GM23248 (cell line): ENCODE data around the gene SKAP2. TPM values are rescaled to one million over a fixed set of nuclear protein-coding genes. Genes with fewer than 3 reads are reported as not detected.

Experiments used
- DNase-seq: peaks from one replicate; pipeline ENCODE4 v3.0.0-alpha.2; 2015
- H2AFZ ChIP-seq: fragments of 200-600 bp; sonication (generic); 2 replicates; pipeline ENCODE4 v1.6.1; 2016; ENCODE audit warnings: antibody characterized with exemption
- H3F3A ChIP-seq: fragments of 200-600 bp; sonication (generic); 2 replicates; pipeline ENCODE4 v1.6.1; 2016; ENCODE audit warnings: mild to moderate bottlenecking, antibody characterized with exemption, mixed run types; ENCODE audit not compliant: insufficient read depth
- H3K27ac ChIP-seq: fragments of 200-600 bp; sonication (generic); 2 replicates; pipeline ENCODE4 v1.5.1; 2016; ENCODE audit warnings: mild to moderate bottlenecking
- H3K27me3 ChIP-seq: fragments of 200-600 bp; sonication (generic); replicated peaks from 2 replicates; pipeline ENCODE4 v1.6.1; 2016; ENCODE audit warnings: mild to moderate bottlenecking; ENCODE audit not compliant: insufficient read depth
- H3K36me3 ChIP-seq: fragments of 200-600 bp; sonication (generic); 2 replicates; pipeline ENCODE4 v1.6.1; 2016; ENCODE audit warnings: low read depth, mild to moderate bottlenecking
- H3K4me1 ChIP-seq: fragments of 200-600 bp; sonication (generic); 2 replicates; pipeline ENCODE4 v1.6.1; 2016; ENCODE audit warnings: mild to moderate bottlenecking; ENCODE audit not compliant: insufficient read depth
- H3K4me2 ChIP-seq: fragments of 200-600 bp; sonication (generic); one replicate; pipeline ENCODE4 v1.6.1; 2016; ENCODE audit warnings: mild to moderate bottlenecking; ENCODE audit not compliant: unreplicated experiment
- H3K4me3 ChIP-seq: fragments of 200-600 bp; sonication (generic); 2 replicates; pipeline ENCODE4 v1.5.1; 2016; ENCODE audit warnings: mild to moderate bottlenecking
- H3K79me2 ChIP-seq: fragments of 200-600 bp; sonication (generic); 2 replicates; pipeline ENCODE4 v1.6.1; 2016; ENCODE audit warnings: mild to moderate bottlenecking; ENCODE audit not compliant: insufficient read depth
- H3K9ac ChIP-seq: fragments of 200-600 bp; sonication (generic); 2 replicates; pipeline ENCODE4 v1.6.1; 2016; ENCODE audit warnings: mild to moderate bottlenecking
- H3K9me2 ChIP-seq: fragments of 200-600 bp; sonication (generic); 2 replicates; pipeline ENCODE4 v1.6.1; 2016; ENCODE audit warnings: mixed run types, mild to moderate bottlenecking, moderate library complexity; ENCODE audit not compliant: insufficient read depth
- H3K9me3 ChIP-seq: fragments of 200-600 bp; sonication (generic); one replicate; pipeline ENCODE4 v1.6.1; 2017; ENCODE audit warnings: low read depth
- H4K20me1 ChIP-seq: fragments of 200-600 bp; sonication (generic); 2 replicates; pipeline ENCODE4 v1.6.0; 2016; ENCODE audit not compliant: insufficient read depth
- EZH2 ChIP-seq: fragments of 200-600 bp; sonication (generic); IDR thresholded peaks from 2 replicates; pipeline ENCODE4 v1.6.1; 2018; ENCODE audit warnings: antibody characterized with exemption, mild to moderate bottlenecking; ENCODE audit not compliant: insufficient read depth, poor library complexity, severe bottlenecking
- EZH2phosphoT487 ChIP-seq: fragments of 200-600 bp; sonication (generic); IDR thresholded peaks from 2 replicates; pipeline ENCODE4 v1.6.1; 2018; ENCODE audit warnings: antibody characterized with exemption, moderate library complexity, mild to moderate bottlenecking, low read depth; ENCODE audit not compliant: insufficient read depth
- WGBS, 2 experiments: methylation state at CpG; one replicate each; pipeline ENCODE4 v1.1.6; 2015 to 2017; ENCODE audit warnings: low lambda C conversion rate in 2 of 2, low coverage in 1 of 2; ENCODE audit errors: missing lambda C conversion rate in 2 of 2; 5-methylcytosine and 5-hydroxymethylcytosine counted together
- in situ Hi-C: fragments of 300-500 bp; cut with MboI; formaldehyde crosslinking; loops from 2 replicates; pipeline ENCODE4 v1.15.0; 2020
- polyA plus RNA-seq: library from polyadenylated mRNA; unstranded; fragments of >200 nt; fragmentation: Nextera tagmentation; extraction: Ambion mirVana; gene quantifications from 2 replicates; pipeline ENCODE4 v1.2.1, GENCODE V29; 2016
- total RNA-seq: library from RNA; depleted of rRNA; stranded (reverse); fragments of >200 nt; shearing (Covaris generic); gene quantifications from 2 replicates; pipeline ENCODE4 v1.2.3, GENCODE V29; 2014

The SKAP2 gene
- total and polyA plus RNA-seq, 2 experiments from 2014 or later = 18.7 to 28.9 TPM

DNA sequence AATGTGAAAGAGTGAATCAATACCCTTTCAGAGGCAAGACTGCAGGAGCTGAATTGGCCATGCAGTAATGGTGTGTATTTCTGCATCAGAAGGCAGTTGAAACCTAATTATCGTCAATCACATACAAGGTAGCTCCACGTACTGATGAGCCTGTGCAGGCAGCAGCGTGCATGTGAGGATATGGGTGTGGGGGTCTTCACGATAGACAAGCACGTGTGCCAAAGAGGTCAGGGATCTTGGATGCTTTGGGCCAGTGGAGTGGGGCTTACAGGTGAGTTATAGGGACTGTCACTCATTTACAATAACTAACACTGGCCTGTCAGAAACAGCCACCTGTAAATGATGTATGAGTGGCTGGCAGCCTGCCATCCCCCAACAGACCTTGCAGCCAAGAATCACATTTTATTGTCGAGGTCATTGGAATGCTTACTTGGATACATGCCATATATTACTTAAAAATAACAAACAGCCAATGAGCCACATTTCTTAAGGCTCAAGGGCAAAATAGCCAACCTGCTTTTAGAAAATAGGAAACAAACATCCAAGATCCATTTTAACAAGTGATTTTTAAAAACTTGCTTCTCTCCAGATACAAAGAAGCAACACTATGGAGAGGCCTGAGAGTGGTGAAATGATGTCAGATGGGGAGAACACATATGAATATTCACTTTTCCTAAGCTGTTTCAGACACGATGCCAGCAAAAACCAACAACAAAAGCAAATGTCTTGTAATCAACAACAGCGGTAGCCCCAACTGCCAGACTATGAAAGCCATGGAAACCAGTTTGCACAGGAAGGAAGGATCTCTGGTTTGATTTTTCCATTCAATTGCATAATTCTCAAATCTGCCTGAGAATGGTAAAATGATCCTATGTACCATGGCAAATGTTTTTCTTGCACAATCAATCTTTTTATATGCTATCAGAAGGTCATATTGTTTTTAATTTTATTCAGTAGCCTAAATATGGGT, 210.7 kb downstream of the SKAP2 start:
- no peak for TF ChIP-seq EZH2
- TF ChIP-seq EZH2phosphoT487 = no peak
- no peaks in the 10 kb centered on the region for H3K36me3 ChIP-seq
- H3K27ac ChIP-seq = no peak overlapping the region
- no peak overlapping the region for H2AFZ ChIP-seq
- WGBS, 2 experiments = 57 to 61% methylated on average over 8 of the region's 8 CpGs
- H3K4me1 ChIP-seq = peaks cover 3% of the 10 kb centered on the region; the same call in 1 of the 2 replicates
- no peaks in the 10 kb centered on the region for H3K79me2 ChIP-seq
- H3K27me3 ChIP-seq = no peaks in the 10 kb centered on the region
- no peaks in the 10 kb centered on the region for H3K9me2 ChIP-seq
- in situ Hi-C loops = loop anchor here (10.0 kb wide), 2 partner anchors 569 to 759 kb away; no protein-coding TSS in a partner anchor
- H3K9me3 ChIP-seq = no peaks in the 10 kb centered on the region
- no peaks in the 10 kb centered on the region for H3F3A ChIP-seq
- no peak overlapping the region for H3K4me3 ChIP-seq
- no peak for DNase-seq
- no peaks in the 10 kb centered on the region for H4K20me1 ChIP-seq
- H3K4me2 ChIP-seq = no peak overlapping the region
- no peak overlapping the region for H3K9ac ChIP-seq

DNA sequence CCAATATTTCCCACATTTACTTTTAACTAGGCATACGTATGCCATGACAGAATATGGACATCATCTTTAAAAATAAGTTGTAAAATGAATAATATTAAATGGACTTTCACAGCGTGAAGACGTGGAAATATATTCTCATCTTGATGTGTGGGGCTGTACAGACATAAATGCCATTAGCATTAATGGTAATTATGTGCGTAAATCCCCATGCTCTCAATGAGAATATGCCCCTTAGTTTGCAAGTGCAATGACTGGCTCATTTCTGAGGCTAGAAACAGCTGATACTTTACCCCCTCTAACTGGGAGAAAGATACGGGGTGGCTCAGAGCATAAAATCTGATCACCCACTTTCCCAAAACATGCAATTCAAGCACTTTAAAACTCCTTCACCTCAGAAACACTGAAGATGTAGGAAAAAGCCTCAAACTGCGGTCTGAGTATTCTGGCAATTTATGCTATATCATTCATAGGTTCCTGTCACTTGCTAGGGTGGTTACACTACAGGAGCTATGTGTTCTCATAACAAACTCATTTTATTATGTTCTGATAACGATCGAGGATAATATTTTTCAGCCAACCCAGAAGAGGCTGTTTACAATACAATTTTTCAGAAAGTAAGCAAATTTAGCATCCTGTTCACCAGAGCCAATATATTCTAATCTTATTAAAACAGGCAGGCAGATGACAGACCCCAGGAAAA, 211.8 kb downstream of the SKAP2 start:
- DNase-seq = no peak
- WGBS, 2 experiments = 83 to 87% methylated on average over 8 of the region's 8 CpGs
- in situ Hi-C loops = loop anchor here (10.0 kb wide), 2 partner anchors 568 to 758 kb away; no protein-coding TSS in a partner anchor
- H2AFZ ChIP-seq = no peak overlapping the region
- no peaks in the 10 kb centered on the region for H3F3A ChIP-seq
- peaks cover 7% of the 10 kb centered on the region for H3K4me1 ChIP-seq
- TF ChIP-seq EZH2 (no peak), EZH2phosphoT487 (no peak)
- H3K9me2 ChIP-seq = no peaks in the 10 kb centered on the region
- no peaks in the 10 kb centered on the region for H4K20me1 ChIP-seq
- H3K27me3 ChIP-seq = no peaks in the 10 kb centered on the region
- no peaks in the 10 kb centered on the region for H3K9me3 ChIP-seq
- H3K9ac ChIP-seq = no peak overlapping the region
- no peak overlapping the region for H3K27ac ChIP-seq
- H3K79me2 ChIP-seq = no peaks in the 10 kb centered on the region
- no peaks in the 10 kb centered on the region for H3K36me3 ChIP-seq
- no peak overlapping the region for H3K4me3 ChIP-seq
- H3K4me2 ChIP-seq = no peak overlapping the region

DNA sequence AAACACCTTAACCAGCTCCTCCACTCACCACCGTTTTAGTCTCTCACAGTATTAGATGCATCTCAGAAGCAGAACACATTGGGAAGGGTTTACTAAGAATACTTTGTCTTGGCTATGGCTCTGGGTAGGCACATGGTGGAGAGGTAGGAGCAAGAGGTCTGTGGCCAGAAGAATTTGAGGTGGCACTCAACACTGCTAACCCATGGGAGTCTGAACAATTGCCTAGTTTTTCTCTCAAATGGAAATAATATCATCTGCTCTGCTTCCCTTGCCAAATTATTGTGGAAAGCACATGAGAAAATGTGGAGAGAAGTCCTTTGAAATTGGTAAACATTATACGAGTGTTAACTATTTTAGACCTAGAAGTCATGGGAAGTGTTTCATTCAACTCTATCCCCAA, 214.3 kb downstream of the SKAP2 start:
- WGBS, 2 experiments = 10 to 18% methylated on average over 2 of the region's 2 CpGs
- no peak overlapping the region for H3K4me3 ChIP-seq
- H4K20me1 ChIP-seq = no peaks in the 10 kb centered on the region

DNA sequence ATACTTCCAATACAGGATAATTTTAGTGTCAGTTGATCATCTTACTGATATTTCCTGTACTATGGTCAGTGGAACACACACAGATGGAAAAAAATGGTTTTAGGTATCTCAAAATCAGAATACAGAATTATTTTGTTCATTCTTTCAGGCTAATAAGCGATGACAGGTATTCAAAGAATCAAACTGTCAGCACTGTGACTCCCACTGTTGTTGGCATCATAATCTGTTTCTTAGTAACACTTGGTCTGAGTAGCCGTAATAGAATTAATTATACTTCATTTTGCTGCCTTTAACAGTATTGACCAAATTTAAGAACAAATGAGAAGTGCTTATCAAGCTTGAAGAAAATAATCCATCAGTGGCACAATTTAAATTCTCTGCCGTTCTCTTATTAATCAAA, 215.0 kb downstream of the SKAP2 start:
- H3K27ac ChIP-seq = no peak overlapping the region
- 72 to 75% methylated on average over 3 of the region's 3 CpGs for WGBS, 2 experiments
- H3K79me2 ChIP-seq = no peaks in the 10 kb centered on the region
- no peak overlapping the region for H3K4me3 ChIP-seq
- in situ Hi-C loops = no loop called here
- H3K9ac ChIP-seq = no peak overlapping the region
- TF ChIP-seq EZH2phosphoT487 (no peak), EZH2 (no peak)
- H3K9me3 ChIP-seq = no peaks in the 10 kb centered on the region
- no peaks in the 10 kb centered on the region for H4K20me1 ChIP-seq
- DNase-seq = no peak
- H3K36me3 ChIP-seq = no peaks in the 10 kb centered on the region
- H3K4me2 ChIP-seq = no peak overlapping the region
- no peak overlapping the region for H2AFZ ChIP-seq
- H3K27me3 ChIP-seq = no peaks in the 10 kb centered on the region
- peaks cover 7% of the 10 kb centered on the region for H3K4me1 ChIP-seq
- no peaks in the 10 kb centered on the region for H3K9me2 ChIP-seq
- H3F3A ChIP-seq = no peaks in the 10 kb centered on the region

More for the DNA sequence above, 214.3 kb downstream of the SKAP2 start:
- Histone ChIP-seq H3K4me2 (no peak overlapping the region), H2AFZ (no peak overlapping the region), H3K36me3 (no peaks in the 10 kb centered on the region), H3K9me3 (no peaks in the 10 kb centered on the region), H3K27ac (no peak overlapping the region), H3K79me2 (no peaks in the 10 kb centered on the region), H3F3A (no peaks in the 10 kb centered on the region), H3K9me2 (no peaks in the 10 kb centered on the region), H3K9ac (no peak overlapping the region), H3K4me1 (peaks cover 7% of the 10 kb centered on the region), H3K27me3 (no peaks in the 10 kb centered on the region)
- no peak for DNase-seq
- TF ChIP-seq EZH2 (no peak), EZH2phosphoT487 (no peak)
- in situ Hi-C loops = loop anchor here (10.0 kb wide), 2 partner anchors 565 to 755 kb away; no protein-coding TSS in a partner anchor
